Measurements from ENCODE around the gene MOB3C. TPM values are rescaled to one million over a fixed set of nuclear protein-coding genes. Genes with fewer than 3 reads are reported as not detected.

MOB3C gene
- total RNA-seq, 2 donors from 2014 or later = 13.3 to 20.4 TPM

- DNase-seq (no peak), ATAC-seq (no peak)
- H3K36me3 Mint-ChIP-seq (ENCODE audit: low read depth) = no peaks in the 10 kb centered on the region
- no peak overlapping the region for H3K27ac Mint-ChIP-seq
- no peaks in the 10 kb centered on the region for H3K27me3 Mint-ChIP-seq
- H3K4me3 Mint-ChIP-seq = no peak overlapping the region
- H3K9me3 ChIP-seq (ENCODE audit: control insufficient read depth, low read length, poor library complexity, severe bottlenecking) = no peaks in the 10 kb centered on the region
- peaks cover 48% of the 10 kb centered on the region for H3K4me1 Mint-ChIP-seq
These were observed 4.9 kb downstream of the MOB3C start for GRCh38 chr1:46611691-46612221.

GRCh38 chr1:46607345-46608130 lies 9.1 kb downstream of the MOB3C start:
- Mint-ChIP-seq H3K27ac (peak overlapping the region; percentile 67), H3K27me3 (no peaks in the 10 kb centered on the region), H3K4me1 (peaks cover 51% of the 10 kb centered on the region), H3K4me3 (no peak overlapping the region), H3K36me3 (ENCODE audit: low read depth) (no peaks in the 10 kb centered on the region)
- H3K9me3 ChIP-seq (ENCODE audit: control insufficient read depth, low read length, poor library complexity, severe bottlenecking) = no peaks in the 10 kb centered on the region
- DNase-seq = no peak
- no peak for ATAC-seq

- Mint-ChIP-seq H3K4me1 (peaks cover 55% of the 10 kb centered on the region), H3K27me3 (no peaks in the 10 kb centered on the region), H3K4me3 (peak overlapping the region; percentile 72), H3K27ac (peak overlapping the region; percentile 95), H3K36me3 (ENCODE audit: low read depth) (no peaks in the 10 kb centered on the region)
- DNase-seq (no peak), ATAC-seq (no peak)
- H3K9me3 ChIP-seq (ENCODE audit: control insufficient read depth, low read length, poor library complexity, severe bottlenecking) = no peaks in the 10 kb centered on the region
These were observed 10.2 kb downstream of the MOB3C start for GRCh38 chr1:46606255-46606965.

GRCh38 chr1:46605232-46605631 lies 11.4 kb downstream of the MOB3C start:
- ATAC-seq (peak; percentile 54), DNase-seq (no peak)
- peaks cover 51% of the 10 kb centered on the region for H3K4me1 Mint-ChIP-seq
- H3K27me3 Mint-ChIP-seq = no peaks in the 10 kb centered on the region
- H3K4me3 Mint-ChIP-seq = peak overlapping the region; percentile 81
- no peaks in the 10 kb centered on the region for H3K36me3 Mint-ChIP-seq (ENCODE audit: low read depth)
- no peaks in the 10 kb centered on the region for H3K9me3 ChIP-seq (ENCODE audit: control insufficient read depth, low read length, poor library complexity, severe bottlenecking)
- H3K27ac Mint-ChIP-seq = peak overlapping the region; percentile 95

- peak; percentile 96 for ATAC-seq
- no peaks in the 10 kb centered on the region for H3K9me3 ChIP-seq (ENCODE audit: control insufficient read depth, low read length, poor library complexity, severe bottlenecking)
- DNase-seq = peak; percentile 97 to 100 (median 99)
- H3K36me3 Mint-ChIP-seq (ENCODE audit: low read depth) = no peaks in the 10 kb centered on the region
- H3K27me3 Mint-ChIP-seq = no peaks in the 10 kb centered on the region
- H3K4me3 Mint-ChIP-seq = peak within 1 kb of the TSS; percentile 92
- peaks cover 53% of the 10 kb centered on the region for H3K4me1 Mint-ChIP-seq
- H3K27ac Mint-ChIP-seq = peak within 1 kb of the TSS; percentile 95
These were observed 12.6 kb downstream of the MOB3C start, which contains the start of gene MKNK1 for GRCh38 chr1:46603858-46604549. Gene MKNK1 (minus strand): TSS chr1:46604268. CDS start chr1:46583327, 20,941 bp downstream.

GRCh38 chr1:46603481-46603857 lies 13.1 kb downstream of the MOB3C start:
- no peak for ATAC-seq
- H3K9me3 ChIP-seq (ENCODE audit: control insufficient read depth, low read length, poor library complexity, severe bottlenecking) = no peaks in the 10 kb centered on the region
- H3K4me1 Mint-ChIP-seq = peaks cover 57% of the 10 kb centered on the region
- peak overlapping the region; percentile 92 for H3K4me3 Mint-ChIP-seq
- no peak for DNase-seq
- no peaks in the 10 kb centered on the region for H3K27me3 Mint-ChIP-seq
- H3K27ac Mint-ChIP-seq = peak overlapping the region; percentile 95
- no peaks in the 10 kb centered on the region for H3K36me3 Mint-ChIP-seq (ENCODE audit: low read depth)

GRCh38 chr1:46601257-46602007 lies 15.2 kb downstream of the MOB3C start:
- H3K9me3 ChIP-seq (ENCODE audit: control insufficient read depth, low read length, poor library complexity, severe bottlenecking) = no peaks in the 10 kb centered on the region
- no peaks in the 10 kb centered on the region for H3K27me3 Mint-ChIP-seq
- ATAC-seq (no peak), DNase-seq (no peak)
- H3K4me3 Mint-ChIP-seq = peak overlapping the region; percentile 41
- H3K4me1 Mint-ChIP-seq = peaks cover 71% of the 10 kb centered on the region
- peak overlapping the region; percentile 91 for H3K27ac Mint-ChIP-seq
- H3K36me3 Mint-ChIP-seq (ENCODE audit: low read depth) = peaks cover 4% of the 10 kb centered on the region

- Mint-ChIP-seq H3K27ac (peak overlapping the region; percentile 91), H3K27me3 (no peaks in the 10 kb centered on the region), H3K4me1 (peaks cover 76% of the 10 kb centered on the region), H3K4me3 (peak overlapping the region; percentile 69), H3K36me3 (ENCODE audit: low read depth) (peaks cover 4% of the 10 kb centered on the region)
- no peaks in the 10 kb centered on the region for H3K9me3 ChIP-seq (ENCODE audit: control insufficient read depth, low read length, poor library complexity, severe bottlenecking)
- no peak for DNase-seq
- ATAC-seq = no peak
These were observed 17.3 kb downstream of the MOB3C start for GRCh38 chr1:46599059-46599970.

GRCh38 chr1:46596846-46597245 lies 19.8 kb downstream of the MOB3C start:
- Mint-ChIP-seq H3K4me3 (no peak overlapping the region), H3K27ac (peak overlapping the region; percentile 74), H3K4me1 (peaks cover 75% of the 10 kb centered on the region), H3K27me3 (no peaks in the 10 kb centered on the region), H3K36me3 (ENCODE audit: low read depth) (peaks cover 12% of the 10 kb centered on the region)
- H3K9me3 ChIP-seq (ENCODE audit: control insufficient read depth, low read length, poor library complexity, severe bottlenecking) = no peaks in the 10 kb centered on the region
- ATAC-seq (no peak), DNase-seq (no peak)

GRCh38 chr1:46596036-46596435 lies 20.6 kb downstream of the MOB3C start:
- H3K27ac Mint-ChIP-seq = peak overlapping the region; percentile 74
- H3K9me3 ChIP-seq (ENCODE audit: control insufficient read depth, low read length, poor library complexity, severe bottlenecking) = no peaks in the 10 kb centered on the region
- no peak for ATAC-seq
- no peak for DNase-seq
- H3K36me3 Mint-ChIP-seq (ENCODE audit: low read depth) = peaks cover 12% of the 10 kb centered on the region
- no peak overlapping the region for H3K4me3 Mint-ChIP-seq
- no peaks in the 10 kb centered on the region for H3K27me3 Mint-ChIP-seq
- peaks cover 70% of the 10 kb centered on the region for H3K4me1 Mint-ChIP-seq

GRCh38 chr1:46595127-46595526 lies 21.5 kb downstream of the MOB3C start:
- peak overlapping the region; percentile 74 for H3K27ac Mint-ChIP-seq
- H3K4me1 Mint-ChIP-seq = peaks cover 69% of the 10 kb centered on the region
- no peaks in the 10 kb centered on the region for H3K27me3 Mint-ChIP-seq
- DNase-seq = no peak
- peak; percentile 41 for ATAC-seq
- H3K36me3 Mint-ChIP-seq (ENCODE audit: low read depth) = peaks cover 14% of the 10 kb centered on the region
- no peaks in the 10 kb centered on the region for H3K9me3 ChIP-seq (ENCODE audit: control insufficient read depth, low read length, poor library complexity, severe bottlenecking)
- H3K4me3 Mint-ChIP-seq = peak overlapping the region; percentile 82

GRCh38 chr1:46594063-46594462 lies 22.5 kb downstream of the MOB3C start:
- Mint-ChIP-seq H3K27ac (peak overlapping the region; percentile 74), H3K4me3 (peak overlapping the region; percentile 33), H3K4me1 (peaks cover 62% of the 10 kb centered on the region), H3K27me3 (no peaks in the 10 kb centered on the region), H3K36me3 (ENCODE audit: low read depth) (peaks cover 20% of the 10 kb centered on the region)
- no peaks in the 10 kb centered on the region for H3K9me3 ChIP-seq (ENCODE audit: control insufficient read depth, low read length, poor library complexity, severe bottlenecking)
- DNase-seq (no peak), ATAC-seq (no peak)
